ENCODE measurements around the gene BBX.
"Not testable (repeated sequence)": the region's sequence is repeated elsewhere in the genome, so short reads cannot be mapped to it uniquely, and the experiment has no call there.

- TF ChIP-seq, protein P1, sequence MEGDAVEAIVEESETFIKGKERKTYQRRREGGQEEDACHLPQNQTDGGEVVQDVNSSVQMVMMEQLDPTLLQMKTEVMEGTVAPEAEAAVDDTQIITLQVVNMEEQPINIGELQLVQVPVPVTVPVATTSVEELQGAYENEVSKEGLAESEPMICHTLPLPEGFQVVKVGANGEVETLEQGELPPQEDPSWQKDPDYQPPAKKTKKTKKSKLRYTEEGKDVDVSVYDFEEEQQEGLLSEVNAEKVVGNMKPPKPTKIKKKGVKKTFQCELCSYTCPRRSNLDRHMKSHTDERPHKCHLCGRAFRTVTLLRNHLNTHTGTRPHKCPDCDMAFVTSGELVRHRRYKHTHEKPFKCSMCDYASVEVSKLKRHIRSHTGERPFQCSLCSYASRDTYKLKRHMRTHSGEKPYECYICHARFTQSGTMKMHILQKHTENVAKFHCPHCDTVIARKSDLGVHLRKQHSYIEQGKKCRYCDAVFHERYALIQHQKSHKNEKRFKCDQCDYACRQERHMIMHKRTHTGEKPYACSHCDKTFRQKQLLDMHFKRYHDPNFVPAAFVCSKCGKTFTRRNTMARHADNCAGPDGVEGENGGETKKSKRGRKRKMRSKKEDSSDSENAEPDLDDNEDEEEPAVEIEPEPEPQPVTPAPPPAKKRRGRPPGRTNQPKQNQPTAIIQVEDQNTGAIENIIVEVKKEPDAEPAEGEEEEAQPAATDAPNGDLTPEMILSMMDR (IDR thresholded peaks at IDR 0.05; ENCODE audit: borderline replicate concordance, extremely low read depth, low read length, poor library complexity, severe bottlenecking) = not testable (repeated sequence)
- TF ChIP-seq EZH2 (IDR thresholded peaks at IDR 0.05; ENCODE audit: borderline replicate concordance, low read depth, low read length, severe bottlenecking) = not testable (repeated sequence)
These were observed 48.7 kb downstream of the BBX start for GRCh38 chr3:107571492-107571891.

All from DND-41 (cell line).